K562 (cell line): ENCODE results near the gene KIF5A. TPM values are rescaled to one million over a fixed set of nuclear protein-coding genes. Genes with fewer than 3 reads are reported as not detected.

Source experiments
- BHLHE40 ChIP-seq: IDR thresholded peaks from 2 replicates; pipeline ENCODE4 v1.6.1; 2011; ENCODE audit warnings: low read length, improper control_type of control experiment
- C11orf30 ChIP-seq: fragments of 450-650 bp; IDR thresholded peaks from 2 replicates; pipeline ENCODE4 v1.6.1; 2016; ENCODE audit warnings: low read depth, mild to moderate bottlenecking
- CTBP1 ChIP-seq: fragments of 450-650 bp; IDR thresholded peaks from 2 replicates; pipeline ENCODE4 v1.6.1; 2016; ENCODE audit warnings: borderline replicate concordance
- MAFF ChIP-seq: IDR thresholded peaks from 2 replicates; pipeline ENCODE4 v1.6.1; 2012; ENCODE audit warnings: low read length, improper control_type of control experiment
- RAD51 ChIP-seq: fragments of 450-650 bp; IDR thresholded peaks from 2 replicates; pipeline ENCODE4 v1.7.1; 2016; ENCODE audit warnings: low read depth, mild to moderate bottlenecking, borderline replicate concordance
- polyA plus RNA-seq, 8 experiments: library from polyadenylated mRNA; depleted of rRNA in 4 of 8; stranded (reverse) in 5 of 8; unstranded in 3 of 8; fragments of >200 nt; fragmentation: Nextera tagmentation in 2 of 8; fragmentation: Illumina TruSeq in 1 of 8; extraction: Ambion mirVana in 2 of 8; extraction: Trizol in 1 of 8; gene quantifications; 2 replicates each; pipeline versions ENCODE4 v1.2.1 to v1.2.3, GENCODE V29; 2011 to 2014; ENCODE audit warnings: inconsistent platforms in 1 of 8, missing spikeins in 1 of 8
- total RNA-seq, 7 experiments: library from RNA; depleted of rRNA in 6 of 7; stranded (reverse); fragments of >200 nt in 6 of 7; fragmentation: Illumina TruSeq in 2 of 7; extraction: Trizol in 2 of 7; gene quantifications; 2 replicates each; pipeline versions ENCODE4 v1.2.1 to v1.2.3, GENCODE V29; 2011 to 2021; ENCODE audit warnings: low replicate concordance in 1 of 7
- TF ChIP-seq, protein P1 (sequence below): sonication (generic); formaldehyde crosslinking; IDR thresholded peaks from 2 replicates; pipeline ENCODE4 v1.9.0; 2022; ENCODE audit warnings: mild to moderate bottlenecking, missing genetic modification reagents
- TF ChIP-seq, protein P2 (sequence below), 3 experiments: fragments of 200-800 bp in 1 of 3; fragments of 250-450 bp in 1 of 3; fragments of 450-650 bp in 1 of 3; sonication (Bioruptor Pico) in 1 of 3; sonication (Bioruptor generic) in 1 of 3; formaldehyde crosslinking in 1 of 3; IDR thresholded peaks; 2 replicates each; pipeline versions ENCODE4 v1.6.1 to v1.8.0; 2016 to 2022; ENCODE audit warnings: mild to moderate bottlenecking in 2 of 3, missing genetic modification characterization in 2 of 3, missing compliant biosample characterization in 1 of 3, moderate library complexity in 1 of 3
- TF ChIP-seq, protein P3 (sequence below): sonication (generic); formaldehyde crosslinking; IDR thresholded peaks from 2 replicates; pipeline ENCODE4 v1.5.0; 2020; ENCODE audit warnings: missing genetic modification reagents
- TF ChIP-seq, protein P4 (sequence below): fragments of 450-650 bp; conservative IDR thresholded peaks from 2 replicates; pipeline ENCODE4 v1.6.1; 2016; ENCODE audit warnings: missing genetic modification characterization, low read depth, mild to moderate bottlenecking, control low read depth, missing compliant biosample characterization
- TF ChIP-seq, protein P5 (sequence below): fragments of 200-800 bp; sonication (Bioruptor generic); IDR thresholded peaks from 2 replicates; pipeline ENCODE4 v1.6.1; 2017; ENCODE audit warnings: missing genetic modification characterization, missing compliant biosample characterization

The KIF5A gene
- total and polyA plus RNA-seq, 9 of the 15 experiments (the other 6 are each of a cell fraction or from before 2014, with no cell fraction given): 3.4 to 17.7 (median 8.0) TPM

DNA sequence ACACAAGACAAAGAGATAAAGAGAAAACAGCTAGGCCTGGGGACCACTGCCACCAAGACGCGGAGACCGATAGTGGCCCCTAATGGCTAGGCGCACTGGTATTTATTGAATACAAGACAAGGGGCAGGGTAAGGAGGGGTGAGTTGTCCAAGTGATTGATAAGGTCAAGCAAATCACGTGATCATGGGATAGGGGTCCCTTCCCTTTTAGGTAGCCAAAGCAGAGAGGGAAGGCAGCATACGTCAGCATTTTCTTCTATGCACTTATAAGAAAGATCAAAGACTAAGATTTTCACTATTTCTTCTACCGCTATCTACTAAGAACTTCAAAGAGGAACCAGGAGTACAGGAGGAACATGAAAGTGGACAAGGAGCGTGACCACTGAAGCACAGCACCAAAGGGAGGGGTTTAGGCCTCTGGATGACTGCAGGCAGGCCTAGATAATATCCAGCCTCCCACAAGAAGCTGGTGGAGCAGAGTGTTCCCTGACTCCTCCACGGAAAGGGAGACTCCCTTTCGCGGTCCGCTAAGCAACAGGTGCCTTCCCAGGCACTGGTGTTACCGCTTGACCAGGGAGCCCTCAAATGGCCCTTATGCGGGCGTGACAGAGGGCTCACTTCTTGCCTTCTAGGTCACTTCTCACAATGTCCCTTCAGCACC, 39.2 kb downstream of the KIF5A start (continued):
- TF ChIP-seq, protein P1, sequence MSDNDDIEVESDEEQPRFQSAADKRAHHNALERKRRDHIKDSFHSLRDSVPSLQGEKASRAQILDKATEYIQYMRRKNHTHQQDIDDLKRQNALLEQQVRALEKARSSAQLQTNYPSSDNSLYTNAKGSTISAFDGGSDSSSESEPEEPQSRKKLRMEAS: 0 out of 2 replicates have a peak, but pooled peaks have one; percentile 20
- TF ChIP-seq, protein P2, sequence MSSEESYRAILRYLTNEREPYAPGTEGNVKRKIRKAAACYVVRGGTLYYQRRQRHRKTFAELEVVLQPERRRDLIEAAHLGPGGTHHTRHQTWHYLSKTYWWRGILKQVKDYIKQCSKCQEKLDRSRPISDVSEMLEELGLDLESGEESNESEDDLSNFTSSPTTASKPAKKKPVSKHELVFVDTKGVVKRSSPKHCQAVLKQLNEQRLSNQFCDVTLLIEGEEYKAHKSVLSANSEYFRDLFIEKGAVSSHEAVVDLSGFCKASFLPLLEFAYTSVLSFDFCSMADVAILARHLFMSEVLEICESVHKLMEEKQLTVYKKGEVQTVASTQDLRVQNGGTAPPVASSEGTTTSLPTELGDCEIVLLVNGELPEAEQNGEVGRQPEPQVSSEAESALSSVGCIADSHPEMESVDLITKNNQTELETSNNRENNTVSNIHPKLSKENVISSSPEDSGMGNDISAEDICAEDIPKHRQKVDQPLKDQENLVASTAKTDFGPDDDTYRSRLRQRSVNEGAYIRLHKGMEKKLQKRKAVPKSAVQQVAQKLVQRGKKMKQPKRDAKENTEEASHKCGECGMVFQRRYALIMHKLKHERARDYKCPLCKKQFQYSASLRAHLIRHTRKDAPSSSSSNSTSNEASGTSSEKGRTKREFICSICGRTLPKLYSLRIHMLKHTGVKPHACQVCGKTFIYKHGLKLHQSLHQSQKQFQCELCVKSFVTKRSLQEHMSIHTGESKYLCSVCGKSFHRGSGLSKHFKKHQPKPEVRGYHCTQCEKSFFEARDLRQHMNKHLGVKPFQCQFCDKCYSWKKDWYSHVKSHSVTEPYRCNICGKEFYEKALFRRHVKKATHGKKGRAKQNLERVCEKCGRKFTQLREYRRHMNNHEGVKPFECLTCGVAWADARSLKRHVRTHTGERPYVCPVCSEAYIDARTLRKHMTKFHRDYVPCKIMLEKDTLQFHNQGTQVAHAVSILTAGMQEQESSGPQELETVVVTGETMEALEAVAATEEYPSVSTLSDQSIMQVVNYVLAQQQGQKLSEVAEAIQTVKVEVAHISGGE (CRISPR knock-in tag; IDR thresholded peaks at IDR 0.05): peak in 1 of 3 experiments; percentile 89; a peak in 2 of 6 replicates
- TF ChIP-seq CTBP1 (0 out of 2 replicates have a peak, but pooled peaks have one; percentile 28), BHLHE40 (peak; percentile 11; the same call in 1 of the 2 replicates), MAFF (peak; percentile 20; the same call in 1 of the 2 replicates), C11orf30 (peak; percentile 57; the same call in 1 of the 2 replicates), RAD51 (peak; percentile 74)
- TF ChIP-seq, protein P3, sequence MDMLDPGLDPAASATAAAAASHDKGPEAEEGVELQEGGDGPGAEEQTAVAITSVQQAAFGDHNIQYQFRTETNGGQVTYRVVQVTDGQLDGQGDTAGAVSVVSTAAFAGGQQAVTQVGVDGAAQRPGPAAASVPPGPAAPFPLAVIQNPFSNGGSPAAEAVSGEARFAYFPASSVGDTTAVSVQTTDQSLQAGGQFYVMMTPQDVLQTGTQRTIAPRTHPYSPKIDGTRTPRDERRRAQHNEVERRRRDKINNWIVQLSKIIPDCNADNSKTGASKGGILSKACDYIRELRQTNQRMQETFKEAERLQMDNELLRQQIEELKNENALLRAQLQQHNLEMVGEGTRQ (CRISPR knock-in tag): peak; percentile 40
- TF ChIP-seq, protein P4, sequence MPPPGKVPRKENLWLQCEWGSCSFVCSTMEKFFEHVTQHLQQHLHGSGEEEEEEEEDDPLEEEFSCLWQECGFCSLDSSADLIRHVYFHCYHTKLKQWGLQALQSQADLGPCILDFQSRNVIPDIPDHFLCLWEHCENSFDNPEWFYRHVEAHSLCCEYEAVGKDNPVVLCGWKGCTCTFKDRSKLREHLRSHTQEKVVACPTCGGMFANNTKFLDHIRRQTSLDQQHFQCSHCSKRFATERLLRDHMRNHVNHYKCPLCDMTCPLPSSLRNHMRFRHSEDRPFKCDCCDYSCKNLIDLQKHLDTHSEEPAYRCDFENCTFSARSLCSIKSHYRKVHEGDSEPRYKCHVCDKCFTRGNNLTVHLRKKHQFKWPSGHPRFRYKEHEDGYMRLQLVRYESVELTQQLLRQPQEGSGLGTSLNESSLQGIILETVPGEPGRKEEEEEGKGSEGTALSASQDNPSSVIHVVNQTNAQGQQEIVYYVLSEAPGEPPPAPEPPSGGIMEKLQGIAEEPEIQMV (tag): peak; percentile 67; the same call in 1 of the 2 replicates
- TF ChIP-seq, protein P5, sequence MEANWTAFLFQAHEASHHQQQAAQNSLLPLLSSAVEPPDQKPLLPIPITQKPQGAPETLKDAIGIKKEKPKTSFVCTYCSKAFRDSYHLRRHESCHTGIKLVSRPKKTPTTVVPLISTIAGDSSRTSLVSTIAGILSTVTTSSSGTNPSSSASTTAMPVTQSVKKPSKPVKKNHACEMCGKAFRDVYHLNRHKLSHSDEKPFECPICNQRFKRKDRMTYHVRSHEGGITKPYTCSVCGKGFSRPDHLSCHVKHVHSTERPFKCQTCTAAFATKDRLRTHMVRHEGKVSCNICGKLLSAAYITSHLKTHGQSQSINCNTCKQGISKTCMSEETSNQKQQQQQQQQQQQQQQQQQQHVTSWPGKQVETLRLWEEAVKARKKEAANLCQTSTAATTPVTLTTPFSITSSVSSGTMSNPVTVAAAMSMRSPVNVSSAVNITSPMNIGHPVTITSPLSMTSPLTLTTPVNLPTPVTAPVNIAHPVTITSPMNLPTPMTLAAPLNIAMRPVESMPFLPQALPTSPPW (CRISPR knock-in tag): peak; percentile 56
